GM06990 (cell line): Measurements from ENCODE around the gene AHNAK2.

Experiments
- DNase-seq: peaks from one replicate; pipeline ENCODE4 v3.0.0-alpha.2; 2011; ENCODE audit not compliant: insufficient read length; ENCODE audit errors: extremely low read depth
- H3K27me3 ChIP-seq: replicated peaks from 2 replicates; pipeline ENCODE4 v1.6.0; 2011; ENCODE audit warnings: low read length; ENCODE audit not compliant: control insufficient read depth, insufficient read depth
- H3K36me3 ChIP-seq: 2 replicates; pipeline ENCODE4 v1.5.1; 2011; ENCODE audit warnings: low read length; ENCODE audit not compliant: control insufficient read depth, insufficient read depth
- H3K4me3 ChIP-seq: replicated peaks from 2 replicates; pipeline ENCODE4 v1.5.1; 2011; ENCODE audit warnings: low read depth, mild to moderate bottlenecking, control low read depth, low read length
- CTCF ChIP-seq: IDR thresholded peaks from 2 replicates; pipeline ENCODE4 v1.5.1; 2011; ENCODE audit warnings: low read length, control low read depth, mild to moderate bottlenecking, inconsistent platforms; ENCODE audit not compliant: insufficient read depth, poor library complexity, severe bottlenecking

AHNAK2 gene

GRCh38 chr14:105010106-105010505 is 31.9 kb upstream of the AHNAK2 start:
- Histone ChIP-seq H3K36me3 (peaks cover 39% of the 10 kb centered on the region), H3K27me3 (no peaks in the 10 kb centered on the region), H3K4me3 (no peak overlapping the region)
- TF ChIP-seq CTCF, result no peak
- no peak for DNase-seq

- Histone ChIP-seq H3K4me3 (no peak overlapping the region), H3K27me3 (no peaks in the 10 kb centered on the region), H3K36me3 (peaks cover 39% of the 10 kb centered on the region)
- no peak for DNase-seq
- TF ChIP-seq CTCF, result no peak
Observed at GRCh38 chr14:105007593-105008264, 29.6 kb upstream of the AHNAK2 start.

- TF ChIP-seq CTCF, result no peak
- H3K4me3 ChIP-seq, result no peak overlapping the region
- no peak for DNase-seq
- H3K27me3 ChIP-seq, result no peaks in the 10 kb centered on the region
- peaks cover 37% of the 10 kb centered on the region for H3K36me3 ChIP-seq
Observed at GRCh38 chr14:105006831-105007592, 28.8 kb upstream of the AHNAK2 start.

- H3K4me3 ChIP-seq, result no peak overlapping the region
- no peak for DNase-seq
- TF ChIP-seq CTCF, result no peak
- no peaks in the 10 kb centered on the region for H3K27me3 ChIP-seq
- H3K36me3 ChIP-seq, result peaks cover 31% of the 10 kb centered on the region
Observed at GRCh38 chr14:105005929-105006830, 28.0 kb upstream of the AHNAK2 start.

GRCh38 chr14:105005329-105005928 is 27.3 kb upstream of the AHNAK2 start:
- DNase-seq, result no peak
- no peak for TF ChIP-seq CTCF
- Histone ChIP-seq H3K27me3 (no peaks in the 10 kb centered on the region), H3K4me3 (no peak overlapping the region), H3K36me3 (peaks cover 26% of the 10 kb centered on the region)
